PFSK-1 (cell line): ENCODE measurements around the gene FIBCD1.

Experiments used
- FOXP2 ChIP-seq: optimal IDR thresholded peaks from 2 replicates; pipeline ENCODE3; 2011; ENCODE audit warnings: borderline replicate concordance, control low read depth, inconsistent platforms; ENCODE audit not compliant: insufficient read depth; ENCODE audit errors: extremely low read length, extremely low read depth
- POLR2AphosphoS5 ChIP-seq: IDR thresholded peaks from 2 replicates; pipeline ENCODE4 v1.6.1; 2012; ENCODE audit warnings: low read depth, mild to moderate bottlenecking, control low read depth, low read length, moderate library complexity
- REST ChIP-seq, 2 experiments: IDR thresholded peaks; 2 replicates each; pipeline versions ENCODE4 v1.6.1 to v1.8.0; 2011 to 2012; ENCODE audit warnings: low read depth in 2 of 2, low read length in 2 of 2, control low read depth in 1 of 2, inconsistent platforms in 1 of 2, mild to moderate bottlenecking in 1 of 2, moderate library complexity in 1 of 2; ENCODE audit not compliant: insufficient read depth in 1 of 2
- SIN3A ChIP-seq: IDR thresholded peaks from 2 replicates; pipeline ENCODE4 v1.6.1; 2012; ENCODE audit warnings: mild to moderate bottlenecking, low read length, moderate library complexity, borderline replicate concordance; ENCODE audit not compliant: insufficient read depth
- TAF1 ChIP-seq: IDR thresholded peaks from 2 replicates; pipeline ENCODE4 v1.6.1; 2012; ENCODE audit warnings: low read length, control low read depth, borderline replicate concordance; ENCODE audit not compliant: insufficient read depth

The FIBCD1 gene

GRCh38 chr9:130900701-130901497 lies 38.1 kb downstream of the FIBCD1 start:
- TF ChIP-seq TAF1 (no peak), SIN3A (no peak), FOXP2 (no peak), REST (IDR thresholded peaks at IDR 0.05; ENCODE audit: insufficient read depth in 1 of 2, low read depth in 2 of 2, low read length in 2 of 2) (no peak), POLR2AphosphoS5 (no peak)

GRCh38 chr9:130899051-130899748 lies 39.8 kb downstream of the FIBCD1 start:
- no peak for TF ChIP-seq FOXP2
- no peak for TF ChIP-seq POLR2AphosphoS5
- TF ChIP-seq SIN3A, result no peak
- no peak for TF ChIP-seq TAF1
- TF ChIP-seq REST (IDR thresholded peaks at IDR 0.05; ENCODE audit: insufficient read depth in 1 of 2, low read depth in 2 of 2, low read length in 2 of 2), result no peak

GRCh38 chr9:130898552-130898852 lies 40.5 kb downstream of the FIBCD1 start:
- no peak for TF ChIP-seq POLR2AphosphoS5
- no peak for TF ChIP-seq FOXP2
- TF ChIP-seq TAF1, result no peak
- TF ChIP-seq SIN3A, result no peak
- no peak for TF ChIP-seq REST (IDR thresholded peaks at IDR 0.05; ENCODE audit: insufficient read depth in 1 of 2, low read depth in 2 of 2, low read length in 2 of 2)

DNA sequence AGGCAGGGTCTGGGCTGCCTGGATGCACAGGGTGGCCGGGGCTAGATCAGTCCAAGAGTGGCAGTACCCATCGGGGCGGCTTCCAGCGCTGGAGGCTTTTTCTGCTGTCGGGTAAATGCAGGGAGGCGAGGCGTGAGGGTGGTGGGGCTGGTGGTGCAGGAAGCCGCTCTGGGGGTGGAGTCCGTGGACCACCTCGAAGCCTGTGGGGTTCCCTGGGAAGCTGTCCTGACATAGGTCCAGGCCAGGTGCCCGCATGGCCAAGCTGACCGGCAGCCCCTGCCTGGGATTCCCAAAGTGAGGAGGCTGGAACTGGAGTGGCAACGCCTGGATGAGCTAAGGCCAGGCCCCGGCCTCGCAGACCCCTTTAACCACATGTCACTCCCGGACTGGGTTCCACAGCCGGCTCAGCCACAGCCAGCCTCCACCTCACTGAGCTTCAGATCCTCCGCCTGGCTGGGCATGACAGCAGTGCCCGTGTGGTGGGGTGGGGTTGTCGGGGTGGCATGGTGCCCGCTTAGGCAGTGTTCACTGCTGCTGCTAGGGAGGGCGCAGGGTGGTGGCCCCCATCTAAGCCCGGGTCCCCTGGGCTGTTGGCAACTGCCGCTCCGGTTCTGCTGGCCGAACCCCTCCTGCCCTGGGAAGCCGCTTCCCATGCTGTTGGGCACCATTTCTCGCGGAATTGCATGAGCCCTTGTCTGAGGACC lies 41.0 kb downstream of the FIBCD1 start:
- no peak for TF ChIP-seq REST (IDR thresholded peaks at IDR 0.05; ENCODE audit: insufficient read depth in 1 of 2, low read depth in 2 of 2, low read length in 2 of 2)
- TF ChIP-seq FOXP2, result no peak
- no peak for TF ChIP-seq SIN3A
- TF ChIP-seq POLR2AphosphoS5, result no peak
- no peak for TF ChIP-seq TAF1
